ENCODE results near the gene NAP1L1.

NAP1L1 gene, protein sequence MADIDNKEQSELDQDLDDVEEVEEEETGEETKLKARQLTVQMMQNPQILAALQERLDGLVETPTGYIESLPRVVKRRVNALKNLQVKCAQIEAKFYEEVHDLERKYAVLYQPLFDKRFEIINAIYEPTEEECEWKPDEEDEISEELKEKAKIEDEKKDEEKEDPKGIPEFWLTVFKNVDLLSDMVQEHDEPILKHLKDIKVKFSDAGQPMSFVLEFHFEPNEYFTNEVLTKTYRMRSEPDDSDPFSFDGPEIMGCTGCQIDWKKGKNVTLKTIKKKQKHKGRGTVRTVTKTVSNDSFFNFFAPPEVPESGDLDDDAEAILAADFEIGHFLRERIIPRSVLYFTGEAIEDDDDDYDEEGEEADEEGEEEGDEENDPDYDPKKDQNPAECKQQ

DNA sequence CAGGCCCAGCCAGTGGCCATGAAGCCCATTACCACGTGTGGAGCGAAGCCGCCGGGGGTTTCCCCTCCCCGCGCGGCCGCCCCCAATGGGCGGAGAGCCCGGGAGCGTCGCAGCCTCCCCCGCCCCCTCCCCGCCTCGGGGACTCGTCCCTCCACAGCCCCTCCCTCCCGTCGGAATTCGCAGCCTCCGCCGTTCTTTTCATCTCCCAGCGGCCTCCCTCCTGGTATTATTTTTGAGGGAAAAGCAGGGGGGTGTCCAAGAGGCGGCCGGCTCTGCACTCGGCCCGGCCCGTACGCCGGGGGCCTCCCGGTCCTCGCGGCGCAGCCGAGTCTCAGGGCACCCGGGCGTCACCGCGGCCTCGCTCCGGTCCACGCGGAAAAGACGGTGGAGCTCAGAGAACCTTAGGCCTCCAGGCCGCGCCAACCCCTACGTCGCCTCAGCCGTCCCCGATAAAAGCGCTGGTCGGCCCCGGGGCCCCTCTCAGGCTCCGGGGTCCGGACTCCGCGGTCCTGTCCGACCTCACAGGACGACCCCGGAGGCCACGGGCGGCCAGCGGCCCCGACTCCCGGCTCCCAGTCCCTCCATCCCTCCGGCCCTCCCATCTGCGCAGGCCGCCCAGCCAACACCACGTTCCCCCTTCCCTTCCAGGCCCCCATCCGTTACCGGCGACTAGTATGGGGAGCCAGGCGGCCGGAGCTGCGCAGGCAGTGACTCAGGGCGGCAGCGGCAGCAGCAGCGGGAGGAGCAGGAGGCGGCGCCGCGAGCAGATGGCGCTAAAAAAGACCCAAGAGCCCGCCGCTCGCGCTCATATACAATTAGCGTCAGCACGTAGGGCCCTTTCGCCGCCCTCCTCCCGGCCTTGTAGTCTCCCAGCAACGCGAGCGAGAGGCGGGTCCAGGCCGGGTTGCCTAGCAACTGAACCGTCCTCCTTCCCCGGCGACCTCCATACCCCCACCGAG is at the start of gene NAP1L1:
Gene NAP1L1 (minus strand): TSS at position 782 of the 959 bp plus-strand sequence. CDS start 10,466 bp downstream, outside the sequence.
- DNase-seq, result peak; percentile 96 to 97

DNA sequence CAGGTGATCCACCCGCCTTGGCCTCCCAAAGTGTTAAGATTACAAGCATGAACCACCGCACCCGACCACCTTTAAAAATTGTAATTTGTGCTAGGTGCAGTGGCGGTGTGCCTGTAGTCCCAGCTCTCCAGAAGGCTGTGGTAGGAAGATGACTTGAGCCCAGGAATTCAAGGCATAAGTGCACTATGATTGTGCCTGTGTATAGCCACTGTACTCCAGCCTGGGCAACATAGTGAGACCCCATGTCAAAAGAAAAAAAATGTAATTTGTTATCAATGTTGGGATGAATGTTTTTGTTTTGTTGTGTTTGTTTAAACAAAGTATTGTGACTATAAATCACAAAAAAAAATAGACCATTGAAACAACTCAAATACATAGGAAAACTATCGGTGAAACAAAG is 43.1 kb upstream of the NAP1L1 start:
- DNase-seq, result no peak

DNA sequence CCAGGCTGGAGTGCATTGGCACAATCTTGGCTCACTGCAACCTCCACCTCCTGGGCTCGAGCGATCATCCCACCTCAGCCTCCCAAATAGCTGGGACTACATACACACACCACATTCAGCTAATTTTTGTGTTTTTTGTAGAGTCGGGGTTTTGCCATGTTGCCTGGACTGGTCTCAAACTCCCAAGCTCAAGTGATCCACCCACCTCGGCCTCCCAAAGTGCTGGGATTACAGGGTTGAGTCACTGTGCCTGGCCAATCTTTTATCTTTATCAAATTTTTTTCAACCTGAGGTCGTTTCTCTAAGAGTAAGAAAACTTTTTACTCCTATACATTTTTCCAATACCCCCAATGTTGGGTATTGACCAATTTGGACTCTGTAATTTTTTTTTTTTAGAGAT is 40.0 kb upstream of the NAP1L1 start:
- no peak for DNase-seq

- DNase-seq, result peak; percentile 43 to 84
Measured at GRCh38 chr12:76123259-76124212, 39.1 kb upstream of the NAP1L1 start.

DNA sequence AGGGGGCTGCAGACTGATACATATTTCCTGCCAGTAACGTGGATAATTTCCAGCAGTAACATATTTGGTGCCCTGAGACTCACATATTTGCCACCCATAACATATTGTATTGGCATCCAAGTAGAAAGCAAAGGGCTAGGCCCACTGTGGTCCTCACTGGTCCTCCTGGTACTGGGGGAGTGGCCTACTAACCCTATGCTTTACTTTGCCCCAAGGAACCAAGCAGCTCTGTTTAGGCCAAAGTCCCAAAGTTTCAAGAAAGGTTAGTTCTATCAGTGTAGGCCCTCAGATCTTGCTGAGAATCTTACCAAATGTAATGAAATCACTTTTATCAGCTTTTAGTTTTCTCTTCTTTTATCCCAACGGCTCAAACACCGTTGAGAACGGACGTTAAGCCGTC is 35.4 kb upstream of the NAP1L1 start:
- DNase-seq, result no peak

DNA sequence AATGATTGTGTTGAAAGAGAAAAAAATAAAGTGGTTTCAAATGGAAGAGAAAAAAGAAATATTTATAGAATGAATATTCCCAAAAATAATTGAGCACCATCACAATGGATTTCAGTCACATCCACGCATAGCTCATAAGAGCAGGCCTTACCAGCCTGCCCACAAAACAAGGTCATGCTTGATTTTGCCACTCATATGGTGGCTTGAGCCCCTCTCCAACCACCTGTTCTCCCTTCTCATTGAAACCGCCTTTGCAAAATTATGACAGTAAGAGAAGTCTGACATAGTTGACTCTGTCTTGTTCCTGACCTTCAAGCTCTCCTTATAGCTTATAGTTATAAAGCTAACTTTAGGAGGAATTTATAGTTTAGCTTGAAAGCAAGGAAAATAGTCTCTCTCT is 33.3 kb upstream of the NAP1L1 start:
- DNase-seq, result no peak

DNA sequence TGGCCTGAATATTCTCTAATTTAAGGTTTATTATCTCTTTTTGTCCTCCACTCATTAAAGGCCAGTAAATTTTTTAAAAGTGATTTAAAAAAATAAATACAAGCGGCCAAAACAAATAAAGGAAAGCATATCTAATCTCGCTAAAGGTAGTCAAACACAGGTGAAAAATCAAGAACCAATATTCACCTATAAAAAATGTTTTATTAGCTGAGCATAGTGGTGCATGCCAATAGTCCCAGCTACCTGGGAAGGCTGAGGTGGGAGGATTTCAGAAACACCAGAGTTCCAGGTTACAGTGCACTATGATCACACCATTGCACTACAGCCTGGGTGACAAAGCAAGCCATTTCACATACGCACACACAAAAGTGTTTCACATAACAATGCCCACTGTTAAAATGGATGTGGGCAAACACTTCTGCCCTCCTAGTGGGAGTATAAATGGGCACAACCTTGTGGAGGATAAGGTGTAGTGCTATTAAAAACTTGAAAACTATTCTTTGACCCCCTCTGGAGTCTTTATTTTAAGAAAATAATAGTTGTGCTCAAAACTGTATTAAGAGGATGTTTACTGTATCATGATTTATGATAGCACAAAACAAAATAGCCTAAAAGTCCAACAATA is 32.7 kb upstream of the NAP1L1 start:
- DNase-seq, result no peak

DNA sequence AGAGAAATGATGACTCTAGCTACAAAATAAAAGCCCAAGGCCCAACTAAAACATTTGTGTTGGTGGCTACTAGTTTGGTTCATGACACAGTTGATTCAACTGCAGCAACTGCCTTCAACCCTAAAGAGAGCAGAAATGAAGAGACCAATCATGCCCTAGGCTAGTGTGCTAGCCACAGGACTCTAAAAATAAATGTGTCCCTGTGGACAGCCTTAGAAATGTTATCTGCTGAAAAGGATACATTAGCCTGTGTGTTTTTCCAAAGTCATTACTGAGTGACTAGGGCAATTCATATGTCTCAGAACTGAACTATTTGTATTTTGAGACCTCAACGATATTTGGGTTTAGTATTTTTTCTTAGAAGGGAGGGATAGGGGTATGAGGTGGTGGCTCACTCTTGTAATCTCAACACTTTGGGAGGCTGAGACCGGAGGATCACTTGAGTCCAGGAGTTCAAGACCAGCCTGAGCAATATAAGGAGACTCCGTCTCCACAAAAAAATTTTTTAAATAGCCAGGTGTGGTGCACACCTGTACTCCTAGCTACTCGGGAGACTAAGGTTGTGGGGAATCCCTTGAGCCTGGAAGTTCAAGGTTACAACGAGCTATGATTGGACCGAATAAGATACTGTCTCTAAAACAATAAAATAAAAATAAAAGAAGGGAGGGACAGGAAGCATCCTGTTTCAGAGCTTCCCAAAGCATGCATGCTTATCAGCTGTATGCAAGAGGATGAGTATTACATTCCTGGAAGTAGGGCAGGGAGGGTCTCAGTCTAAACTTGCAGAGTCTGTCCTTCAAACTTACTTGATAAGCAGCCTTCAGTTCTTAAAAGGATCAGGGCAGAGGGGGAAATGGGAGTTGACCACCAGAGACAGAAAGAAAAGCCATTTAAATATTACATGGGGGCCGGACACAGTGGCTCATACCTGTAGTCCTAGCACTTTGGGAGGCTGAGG is 29.6 kb upstream of the NAP1L1 start:
- no peak for DNase-seq

DNA sequence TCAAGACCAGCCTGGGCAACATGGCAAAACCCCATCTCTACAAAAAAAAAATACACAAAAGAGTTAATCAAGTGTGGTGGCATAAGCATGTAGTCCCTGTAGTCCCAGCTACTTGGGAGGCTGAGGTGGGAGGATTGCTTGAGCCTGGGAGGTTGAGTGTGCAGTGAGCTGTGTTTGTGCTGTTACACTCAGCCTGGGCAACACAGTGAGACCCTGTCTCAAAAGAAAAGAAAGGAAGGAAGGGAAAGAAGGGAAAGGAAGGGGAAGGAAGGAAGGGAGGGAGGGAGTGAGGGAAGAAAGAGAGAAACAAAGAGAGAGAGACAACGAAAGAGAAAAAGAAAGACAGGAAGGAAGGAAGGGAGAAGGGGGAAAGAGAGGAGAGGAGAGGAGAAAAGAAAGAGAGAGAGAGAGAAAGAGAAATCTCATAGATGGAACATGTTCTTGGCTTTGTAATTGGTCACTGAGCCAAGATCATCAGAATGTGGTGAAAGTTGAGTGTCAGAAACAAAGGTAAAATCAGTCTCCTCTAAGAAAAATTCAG is 26.8 kb upstream of the NAP1L1 start:
- no peak for DNase-seq

- no peak for DNase-seq
Measured at GRCh38 chr12:76109879-76110278, 25.4 kb upstream of the NAP1L1 start.

- DNase-seq, result no peak
Measured at GRCh38 chr12:76108356-76108755, 23.9 kb upstream of the NAP1L1 start.

GRCh38 chr12:76106631-76107030 is 22.1 kb upstream of the NAP1L1 start:
- no peak for DNase-seq

- DNase-seq, result no peak
Measured at GRCh38 chr12:76103958-76104357, 19.5 kb upstream of the NAP1L1 start.

DNA sequence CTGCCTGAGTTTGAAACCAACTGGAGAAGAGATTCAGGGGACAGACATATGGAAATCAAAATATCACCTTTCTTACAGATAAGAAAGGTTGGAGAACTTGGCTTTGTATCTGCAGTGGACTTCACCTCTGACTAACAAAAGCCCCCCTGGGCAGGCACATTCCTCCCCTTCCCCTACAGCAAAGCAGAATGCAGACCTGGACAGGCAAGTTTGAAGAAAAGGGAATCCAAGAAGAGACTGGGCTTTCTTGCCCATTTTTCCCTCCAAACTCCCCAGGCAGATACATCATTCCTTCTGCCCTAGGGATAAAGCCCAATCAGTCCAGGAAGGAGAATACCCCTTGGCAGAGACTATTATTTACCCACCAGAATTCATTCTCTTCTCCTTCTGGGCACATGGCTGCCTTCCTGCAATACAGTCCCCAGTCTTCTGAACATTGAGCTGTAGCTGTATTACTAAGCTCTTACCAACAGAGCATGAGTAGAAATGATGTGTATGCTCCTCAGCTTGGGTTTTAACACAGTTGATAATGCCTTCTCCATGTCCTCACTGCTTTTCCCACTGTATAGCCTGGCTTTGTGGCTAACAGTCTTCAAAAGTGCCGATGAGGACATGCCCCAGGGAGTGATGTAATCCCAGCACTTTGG is 17.4 kb upstream of the NAP1L1 start:
- no peak for DNase-seq

GRCh38 chr12:76096079-76096646 is 11.7 kb upstream of the NAP1L1 start:
- DNase-seq, result no peak

GRCh38 chr12:76094754-76095153 is 10.3 kb upstream of the NAP1L1 start:
- no peak for DNase-seq

GRCh38 chr12:76091246-76091754 is 6.8 kb upstream of the NAP1L1 start:
- DNase-seq, result no peak

DNA sequence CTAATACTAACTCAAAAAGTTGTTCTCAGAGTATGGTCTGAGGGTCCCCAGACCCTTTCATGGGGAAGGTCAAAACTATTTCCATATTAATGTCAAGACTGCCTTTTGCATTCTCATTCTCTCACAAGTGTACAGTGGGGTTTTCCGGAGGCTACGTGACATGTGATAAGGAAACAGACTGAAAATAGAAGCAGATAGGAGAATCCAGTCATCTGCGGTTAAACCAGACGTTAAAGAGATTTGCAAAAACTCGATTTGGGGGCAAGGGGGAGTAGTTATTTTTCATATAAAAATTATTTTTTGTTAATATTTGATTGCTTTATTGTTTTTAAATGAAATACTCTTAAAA is 1.0 kb upstream of the NAP1L1 start:
- peak in 1 of 2 experiments; percentile 59 for DNase-seq

DNA sequence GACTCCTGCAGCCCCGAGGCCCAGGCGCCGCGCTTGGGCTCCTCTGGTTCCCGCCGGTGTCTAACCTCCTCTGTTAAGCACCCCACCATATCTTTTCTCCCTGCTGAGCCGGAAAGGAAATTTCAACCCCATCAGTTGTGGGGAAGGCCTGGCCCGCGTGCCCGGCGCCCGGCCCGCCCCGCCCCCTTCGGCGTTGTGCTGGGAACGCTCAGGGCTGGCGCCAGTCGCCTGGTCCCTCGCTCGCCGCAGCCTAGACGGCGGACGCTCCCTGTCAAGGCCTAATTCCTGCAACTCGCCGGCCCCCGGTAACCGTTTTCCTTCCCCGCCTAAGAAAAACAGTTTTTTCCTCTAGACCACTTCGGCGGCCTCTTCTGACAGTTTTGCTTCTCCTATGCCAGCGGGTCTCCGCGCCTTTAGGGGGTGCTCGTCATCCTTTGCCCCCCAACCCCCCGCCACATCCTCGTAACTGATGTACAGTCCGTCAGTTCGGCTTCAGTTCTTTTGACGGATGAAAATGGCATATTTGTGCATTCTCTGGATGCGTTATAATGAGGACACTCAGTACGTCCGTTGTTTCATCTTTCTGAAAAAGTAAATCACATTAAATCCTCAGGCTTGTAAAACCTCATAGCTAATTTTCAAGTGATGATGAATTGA is 506 bp upstream of the NAP1L1 start:
- DNase-seq, result peak; percentile 77 to 90

All from SW 1271 (cell line).